ENCODE results near the gene PI4KA.

PI4KA gene

DNA sequence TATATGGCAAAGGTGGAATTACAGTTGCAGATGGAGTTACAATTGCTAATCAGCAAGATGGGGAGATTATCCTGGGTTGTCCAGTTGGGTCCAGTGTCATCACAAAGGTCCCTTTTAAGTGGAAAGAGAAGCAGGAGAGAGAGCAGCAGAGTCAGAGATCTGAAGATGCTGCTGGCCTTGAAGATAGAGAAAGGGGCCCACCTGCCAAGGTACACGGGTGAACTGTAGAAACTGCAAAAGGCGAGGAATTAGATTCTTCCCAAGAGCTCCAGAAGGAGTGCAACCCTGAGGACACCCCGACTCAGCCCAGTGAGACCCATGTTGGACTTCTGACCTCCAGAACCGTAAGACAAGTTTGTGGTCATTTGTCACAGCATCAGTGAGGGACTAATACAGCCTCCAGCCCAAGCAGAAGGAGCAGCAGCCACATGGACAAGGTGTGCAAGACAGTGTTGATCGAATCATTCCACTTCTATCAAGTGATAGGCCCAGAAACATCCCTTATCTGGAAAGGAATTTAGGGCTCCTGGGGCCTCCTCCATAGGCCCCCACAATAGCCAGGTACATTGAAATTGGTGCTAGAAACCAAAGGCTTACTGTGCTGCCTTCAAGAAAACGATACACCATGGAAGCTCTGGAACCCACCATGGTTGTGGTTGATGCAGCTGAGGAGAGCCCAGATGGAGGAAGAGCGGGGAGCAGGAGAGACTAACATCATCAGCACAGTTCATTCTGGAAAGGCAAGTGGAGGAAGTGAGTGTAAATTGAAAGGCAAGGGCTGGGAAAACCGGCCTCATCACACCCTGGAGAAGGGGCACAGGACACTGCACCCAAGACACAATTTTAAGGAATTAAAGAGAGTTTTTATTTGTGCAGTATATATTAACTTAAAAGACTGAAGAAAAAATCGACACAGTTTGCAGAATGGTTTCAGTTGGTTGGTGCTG is 23.5 kb upstream of the PI4KA start:
- DNase-seq: no peak

DNA sequence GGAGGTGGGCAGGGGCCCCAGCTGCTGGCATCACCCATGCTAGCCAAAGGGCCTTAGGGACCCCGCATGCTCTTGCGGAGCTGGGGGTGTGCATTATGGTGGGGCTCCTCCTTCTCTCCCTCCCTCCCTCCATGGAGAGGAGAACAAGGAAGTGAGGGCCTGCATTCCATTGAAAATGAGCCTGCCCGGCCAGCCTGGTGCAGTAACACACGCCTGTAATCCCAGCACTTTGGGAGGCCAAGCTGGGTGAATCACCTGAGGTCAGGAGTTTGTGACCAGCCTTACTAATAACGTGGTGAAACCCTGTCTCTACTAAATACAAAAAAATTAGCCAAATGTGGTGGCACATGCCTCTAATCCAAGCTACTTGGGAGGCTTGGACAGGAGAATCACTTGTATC is 22.6 kb upstream of the PI4KA start:
- DNase-seq: no peak

DNA sequence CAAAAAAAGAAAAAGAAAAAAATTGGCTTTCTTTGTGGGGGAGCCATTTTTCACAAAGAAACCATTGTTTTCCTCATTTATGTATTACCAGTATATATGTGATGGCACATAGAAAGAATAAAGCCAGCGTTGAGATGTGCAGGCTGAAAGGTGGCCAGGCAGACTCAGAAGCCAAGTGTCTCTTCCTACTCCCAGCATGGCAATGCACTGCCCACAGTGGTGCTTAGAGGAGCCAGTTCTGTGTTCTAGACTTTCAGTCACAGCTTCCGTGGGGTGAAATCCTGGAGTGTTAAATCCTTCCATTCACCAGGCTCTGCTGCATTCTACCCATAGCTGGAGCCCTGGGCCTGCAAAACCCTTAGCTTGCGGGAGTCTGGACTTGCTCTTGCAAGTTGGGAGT is 19.1 kb upstream of the PI4KA start:
- DNase-seq: no peak

DNA sequence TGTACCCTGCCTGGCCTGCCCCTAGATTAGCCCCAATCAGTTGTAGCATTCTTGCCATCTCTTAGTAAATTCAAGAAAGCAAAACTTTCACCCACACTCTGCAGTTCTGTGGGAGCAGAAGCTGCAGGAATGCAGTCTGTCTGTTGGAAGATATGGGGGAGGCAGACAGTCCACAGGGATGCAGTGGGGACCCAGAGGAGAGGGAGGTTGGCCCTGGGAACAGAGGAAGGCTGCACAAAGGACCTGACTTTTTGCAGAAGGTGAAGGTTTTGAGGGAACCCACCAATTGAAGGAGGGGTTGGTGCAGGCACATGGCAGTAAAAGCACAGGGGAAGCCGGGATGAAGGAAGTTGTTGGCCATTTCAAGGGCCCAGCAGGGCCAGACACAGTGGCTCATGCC is 16.7 kb upstream of the PI4KA start:
- DNase-seq: no peak

DNA sequence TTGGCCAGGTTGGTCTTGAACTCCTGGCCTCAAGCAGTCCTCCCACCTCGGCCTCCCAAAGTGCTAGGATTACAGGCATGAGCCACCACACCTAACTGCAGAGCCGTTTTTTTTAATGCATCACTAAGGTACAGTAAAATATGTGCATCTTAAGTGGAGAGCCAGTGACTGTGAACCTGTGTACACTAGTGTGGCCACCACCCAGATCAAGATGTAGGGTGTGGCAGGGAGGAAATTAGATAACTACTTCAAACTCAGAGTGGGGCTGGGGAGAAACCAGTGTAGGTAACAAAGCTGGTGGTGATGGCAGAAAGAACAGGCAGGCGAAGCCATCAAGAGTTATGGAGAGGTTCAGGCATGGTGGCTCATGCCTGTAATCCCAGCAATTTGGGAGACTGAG is 14.6 kb upstream of the PI4KA start:
- no peak for DNase-seq

DNA sequence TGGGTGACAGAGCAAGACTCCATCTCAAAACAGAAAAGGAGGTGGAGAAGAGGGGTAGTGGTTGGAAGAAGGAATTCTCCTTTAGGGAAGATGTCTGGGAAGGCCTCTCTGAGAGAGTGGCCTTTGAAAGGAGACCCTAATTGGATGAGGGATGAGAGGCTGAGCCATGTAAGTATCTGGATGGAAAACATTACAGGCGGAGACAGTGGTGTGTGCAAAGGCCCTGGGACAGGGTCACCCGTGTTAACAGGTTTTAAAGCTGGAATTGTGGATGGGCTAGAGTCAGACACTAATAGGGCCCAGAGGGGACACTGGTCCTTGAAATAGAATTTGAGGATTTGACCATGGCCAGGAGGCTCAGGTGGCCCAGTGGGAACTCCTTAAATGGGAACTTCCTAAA is 10.6 kb upstream of the PI4KA start:
- no peak for DNase-seq

DNA sequence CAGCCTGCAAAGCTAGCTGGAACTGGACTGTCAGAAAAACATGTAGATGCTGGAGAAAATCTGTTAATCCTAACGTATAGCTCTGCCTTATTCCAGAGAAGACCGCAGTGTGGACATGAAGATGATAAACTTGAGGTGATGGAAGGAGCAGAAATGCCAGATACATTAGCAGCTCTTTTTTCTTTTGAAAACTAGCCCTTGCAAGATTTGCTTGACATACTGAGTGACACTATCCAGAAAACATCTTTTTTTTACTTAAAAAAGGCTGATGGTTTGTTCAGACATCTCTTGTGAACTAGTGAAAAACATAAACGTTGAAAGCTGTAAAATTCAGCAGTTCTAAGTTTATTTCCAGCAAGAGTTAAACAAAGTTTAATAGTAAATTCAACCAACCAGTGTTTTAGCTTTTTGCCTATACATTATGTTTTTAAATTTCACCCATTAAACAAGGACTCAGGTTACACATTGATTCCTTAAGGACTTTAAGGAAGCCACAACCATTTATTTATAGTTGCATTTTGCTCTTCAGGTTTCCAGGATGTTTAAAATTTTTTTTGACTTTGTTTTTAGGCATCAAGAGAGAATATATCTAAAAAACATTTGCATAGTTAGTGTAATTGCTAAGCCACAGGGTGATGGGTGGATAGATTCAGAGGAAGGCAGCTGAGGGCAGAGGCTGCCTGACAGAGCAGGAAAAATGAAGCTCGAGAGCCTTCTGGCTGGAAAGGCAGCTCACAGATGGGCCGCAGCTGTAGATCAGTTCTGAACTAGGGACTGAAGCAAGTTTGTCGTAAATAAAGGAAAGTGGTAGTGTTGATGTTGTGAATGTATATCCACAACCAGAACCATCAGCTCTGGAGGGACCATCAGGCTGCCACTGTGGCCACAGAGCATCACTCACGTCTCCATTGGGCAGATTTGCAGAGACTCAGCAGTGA is 9.7 kb upstream of the PI4KA start:
- DNase-seq: no peak

DNA sequence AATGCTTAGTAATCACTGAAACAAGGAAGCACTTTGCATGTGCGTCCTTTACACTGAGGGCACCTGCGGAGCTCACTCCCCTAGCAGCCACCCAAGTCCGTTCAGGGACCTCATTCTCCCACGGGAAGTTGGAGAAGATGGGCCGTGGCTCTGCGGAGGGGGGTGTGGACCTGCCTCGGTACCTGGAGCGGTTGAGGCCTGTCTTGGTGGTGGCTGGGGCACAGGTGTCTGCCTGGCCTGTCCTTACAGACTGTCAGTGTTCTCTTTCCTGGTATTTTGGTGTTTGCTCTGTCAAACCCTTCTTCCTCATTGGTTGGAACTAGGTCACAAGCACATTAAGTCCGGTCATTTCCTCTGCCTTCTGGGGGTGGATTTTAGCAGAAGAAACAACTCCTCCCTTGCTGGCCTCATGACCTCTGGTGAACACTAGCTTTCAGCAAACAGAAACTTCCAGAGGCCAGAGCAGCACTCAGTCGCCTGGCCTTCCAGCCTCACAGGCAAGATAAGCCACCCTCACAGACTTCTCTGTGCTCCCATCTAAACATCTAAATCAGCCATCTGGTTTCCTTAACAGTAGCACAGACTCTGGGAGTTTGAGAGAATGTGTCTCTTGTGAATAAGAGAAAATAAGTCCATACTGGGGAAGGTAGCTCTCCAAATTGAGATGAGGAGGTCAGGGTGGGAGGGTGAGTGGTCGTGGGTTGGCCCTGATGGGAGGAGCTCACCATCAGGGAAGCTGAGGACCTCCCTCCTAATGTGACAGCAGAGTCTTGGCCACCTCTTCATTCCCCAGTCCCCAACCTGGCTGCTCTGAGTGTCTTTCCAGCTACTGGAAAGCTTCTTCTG is 8.8 kb upstream of the PI4KA start:
- DNase-seq: no peak

DNA sequence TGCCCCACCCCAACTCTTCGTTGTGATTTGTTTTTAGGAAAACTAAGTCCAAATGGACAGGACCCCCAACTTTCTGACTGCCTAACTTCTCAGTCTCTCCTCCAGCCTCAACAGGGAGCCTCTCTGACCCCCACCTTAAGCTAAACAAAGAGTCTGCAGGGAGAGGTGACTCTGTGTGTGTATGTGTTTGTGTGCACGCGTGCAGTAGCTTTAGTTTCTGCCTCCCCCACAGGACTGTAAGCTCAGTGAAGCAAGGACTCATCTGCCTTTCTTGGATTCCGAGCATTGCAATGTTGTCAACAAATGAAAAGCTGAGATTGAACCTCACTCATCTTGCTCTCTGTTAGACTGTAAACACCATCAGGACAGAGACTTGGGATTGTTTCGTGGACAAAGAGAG is 8.1 kb upstream of the PI4KA start:
- DNase-seq: no peak

DNA sequence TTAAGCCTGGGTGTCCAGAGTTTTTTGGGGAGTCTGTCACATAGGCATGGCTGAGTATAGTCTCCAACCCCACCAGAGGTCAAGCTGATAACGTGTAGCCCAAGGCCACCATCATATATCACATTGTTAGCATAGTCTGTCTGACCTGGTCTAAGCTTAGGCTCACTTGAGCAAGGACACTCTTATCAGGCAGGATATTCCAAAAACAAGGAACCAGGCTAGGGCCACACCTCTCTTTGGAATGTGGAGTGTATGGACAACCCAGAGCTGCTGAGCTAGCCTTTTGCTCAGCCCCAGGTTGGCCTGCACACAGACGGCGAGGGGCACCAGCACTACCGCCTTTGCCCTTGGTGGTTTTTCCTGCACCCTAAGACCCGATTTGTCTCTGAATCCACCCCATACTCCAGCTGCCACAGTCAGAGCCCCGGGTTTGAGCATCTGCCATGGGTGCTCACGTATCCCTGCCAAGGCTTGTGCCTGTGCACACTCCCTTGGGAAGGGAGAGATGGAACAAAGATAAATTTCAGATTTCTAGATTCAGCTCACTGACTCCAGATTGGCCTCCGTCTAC is 7.3 kb upstream of the PI4KA start:
- no peak for DNase-seq

DNA sequence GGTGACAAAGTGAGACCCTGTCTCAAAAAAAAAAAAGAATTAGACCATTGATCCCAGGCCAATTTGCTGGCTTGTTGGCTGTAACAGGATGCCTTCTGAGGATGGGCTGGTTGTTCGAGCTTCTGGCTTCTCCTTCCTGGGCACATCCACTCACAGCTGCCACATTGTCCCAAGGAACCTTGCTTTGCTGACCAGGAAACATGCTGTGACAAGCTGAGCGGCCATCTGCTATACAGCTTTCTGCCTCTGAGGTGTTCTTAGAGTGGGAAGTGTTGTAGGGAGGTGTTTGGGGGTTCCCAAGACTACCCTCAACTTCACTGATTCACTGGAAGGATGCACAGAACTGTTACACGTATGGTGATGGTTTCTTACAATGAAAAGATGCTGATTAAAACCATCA is 6.7 kb upstream of the PI4KA start:
- no peak for DNase-seq

DNA sequence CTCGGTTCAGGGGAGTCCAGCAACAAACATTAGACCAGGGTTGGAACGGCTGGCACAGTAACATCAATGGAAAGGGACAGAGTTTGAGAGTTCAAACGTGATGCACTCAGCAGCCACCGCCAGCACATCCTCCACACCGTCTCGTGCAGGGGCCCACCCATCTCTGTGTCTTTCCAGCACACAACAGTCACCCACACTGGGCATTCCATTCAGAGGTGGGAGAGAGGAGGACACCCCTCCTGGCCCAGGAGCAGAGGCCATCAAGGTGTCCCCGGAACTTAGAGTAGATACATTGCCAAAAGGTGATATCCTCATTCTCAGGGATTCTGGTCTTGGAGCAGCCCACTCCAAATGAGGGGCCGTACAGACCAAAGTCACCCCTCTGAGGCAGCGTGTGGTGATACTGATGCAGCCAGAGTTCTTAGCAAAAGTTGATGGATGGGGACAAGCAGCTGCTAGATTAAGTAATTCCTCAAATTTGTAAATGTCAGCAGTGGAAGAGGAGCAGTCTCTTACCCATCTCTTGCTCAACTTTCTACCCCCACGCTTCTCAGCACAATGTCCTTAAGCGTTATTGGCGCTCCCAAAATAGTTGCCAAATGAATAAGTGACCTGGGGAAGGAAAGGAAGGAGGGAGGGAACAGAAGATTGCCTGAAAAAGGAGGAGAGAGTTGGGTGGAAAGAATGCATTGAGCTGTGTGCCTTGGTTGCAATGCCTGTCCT is 5.7 kb upstream of the PI4KA start:
- DNase-seq: no peak

DNA sequence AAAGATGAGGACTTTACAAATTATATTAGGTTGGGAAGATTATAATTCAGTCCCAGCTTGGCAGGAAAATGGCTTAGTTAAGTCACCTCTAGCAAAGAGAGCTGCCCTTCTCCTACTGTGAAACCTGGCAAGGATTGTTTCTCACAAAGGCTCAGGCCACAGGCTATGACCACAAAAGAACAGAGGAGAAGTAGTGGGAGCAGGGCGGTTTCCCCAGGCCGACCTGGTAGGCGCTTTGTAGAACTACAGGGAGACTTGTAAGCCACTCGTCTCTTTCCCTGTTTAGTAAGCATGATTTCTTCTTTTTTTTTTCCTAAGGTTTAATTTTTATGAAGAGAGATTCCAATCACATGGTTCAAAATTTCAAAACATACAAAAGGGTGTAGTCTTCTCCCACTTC is 4.8 kb upstream of the PI4KA start:
- DNase-seq: no peak

DNA sequence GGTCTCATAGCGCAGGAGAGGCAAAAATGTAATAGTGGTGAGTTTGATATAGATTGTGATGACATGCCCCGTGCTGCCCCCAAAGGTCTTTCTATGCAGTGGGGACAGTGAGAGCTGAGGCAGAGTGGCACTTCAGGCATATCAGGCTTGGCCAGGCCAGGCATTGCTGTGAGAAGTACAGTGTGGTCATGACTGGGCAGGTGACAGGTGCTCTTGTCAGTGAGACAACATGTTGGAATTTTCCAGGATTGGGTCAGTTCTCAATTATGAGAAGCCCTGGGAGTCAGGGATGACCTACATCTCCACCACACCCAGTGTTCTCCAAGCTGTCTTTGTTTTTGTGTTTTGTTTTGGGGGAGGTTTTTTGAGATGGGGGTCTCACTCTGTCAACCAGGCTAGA is 3.9 kb upstream of the PI4KA start:
- DNase-seq: no peak

DNA sequence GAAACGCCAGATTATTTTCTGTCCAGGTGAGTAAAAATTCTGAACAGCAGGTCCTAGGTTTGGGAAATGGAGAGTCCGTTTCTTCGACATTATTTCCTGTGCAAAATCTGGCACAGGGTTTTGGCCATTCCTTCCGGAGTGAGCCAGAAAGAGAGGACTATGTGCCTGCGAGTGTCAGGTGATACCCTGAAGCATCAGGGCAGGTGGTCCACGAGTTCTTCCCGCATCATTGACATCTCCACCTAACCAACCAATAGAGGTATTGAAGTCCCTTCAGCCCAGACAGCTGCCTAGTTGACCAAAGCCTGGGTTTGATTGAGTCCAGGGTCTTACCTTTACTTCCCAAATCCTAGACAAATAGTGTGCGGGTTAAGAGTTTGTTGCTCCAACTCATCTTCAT is 1.0 kb upstream of the PI4KA start:
- no peak for DNase-seq

DNA sequence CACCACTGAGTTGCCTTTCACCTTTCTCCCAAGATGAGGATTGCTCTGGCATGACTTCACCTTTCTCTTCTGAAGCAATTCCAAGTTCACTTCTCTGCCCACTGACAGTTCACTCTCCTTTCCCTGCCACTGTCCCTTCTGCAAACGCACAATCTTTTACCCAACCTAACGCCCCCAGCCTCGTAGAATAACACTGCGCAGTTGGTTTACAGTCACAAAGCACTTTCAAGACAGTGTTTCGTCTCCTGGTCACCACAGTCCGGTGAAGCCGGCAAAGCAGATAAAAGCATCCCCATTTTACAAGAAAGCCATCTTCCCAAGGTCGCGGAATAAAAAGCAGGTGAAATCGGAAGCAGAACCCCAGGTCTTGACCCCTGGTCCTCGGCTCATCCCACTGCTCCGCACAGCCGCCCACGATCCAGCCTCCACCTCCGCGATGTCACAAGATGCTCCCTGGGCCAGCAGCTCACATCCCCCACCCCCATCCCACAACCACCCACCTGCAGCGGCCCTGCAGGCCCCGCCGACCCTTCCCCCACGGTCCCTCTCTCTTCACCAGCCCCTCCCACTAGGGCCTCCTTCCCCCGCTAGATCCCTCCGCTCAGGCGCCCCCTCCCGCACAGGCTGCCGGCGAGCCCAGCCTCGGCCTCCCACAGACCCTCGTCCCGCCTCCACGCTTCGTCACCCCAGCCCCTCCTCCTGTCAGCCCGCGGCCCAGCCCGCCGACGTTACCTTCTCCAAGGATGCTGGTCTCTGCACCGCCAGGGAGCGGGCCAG is 585 bp downstream of the PI4KA start:
- peak; percentile 90 for DNase-seq

DNA sequence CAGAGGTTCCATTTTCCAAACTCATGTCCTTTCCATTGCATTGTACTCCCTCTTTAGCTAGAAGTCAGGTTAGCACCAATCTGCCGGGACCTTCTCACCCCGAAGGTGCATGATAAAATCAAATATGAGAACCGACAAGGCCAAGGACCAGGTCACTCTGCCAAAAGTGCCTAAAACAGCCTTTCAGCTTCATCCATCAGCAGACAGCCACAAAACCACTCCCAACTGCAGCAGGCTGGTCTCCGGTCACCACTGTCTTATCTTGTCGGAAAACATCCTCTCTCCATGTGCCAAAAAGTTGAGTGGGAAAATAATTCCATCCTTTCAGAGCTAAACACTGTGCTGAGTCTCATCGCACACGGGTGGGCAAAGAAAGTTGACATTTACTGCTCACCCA is 1.4 kb downstream of the PI4KA start:
- DNase-seq: no peak

DNA sequence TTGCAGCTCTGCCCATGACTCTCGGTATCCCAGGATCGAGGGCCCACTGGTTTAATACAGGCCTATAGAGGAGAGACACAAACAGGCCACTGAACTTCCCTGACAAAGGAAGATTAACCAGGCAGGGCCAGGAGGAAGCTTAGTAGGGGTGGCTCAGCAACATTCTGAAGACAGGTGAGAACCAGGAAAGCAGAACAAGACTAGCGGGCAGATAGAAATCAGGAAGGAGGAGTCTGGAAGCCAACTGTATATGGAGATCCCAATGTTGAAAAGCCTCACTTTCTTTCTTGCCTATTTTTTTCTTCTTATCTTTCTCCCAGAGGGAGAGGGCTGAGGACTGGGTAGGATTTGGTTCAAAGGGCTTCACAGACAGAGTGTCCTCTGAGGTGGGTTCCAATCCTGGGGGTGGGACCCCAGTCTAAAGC is 5.4 kb downstream of the PI4KA start:
- no peak for DNase-seq

DNA sequence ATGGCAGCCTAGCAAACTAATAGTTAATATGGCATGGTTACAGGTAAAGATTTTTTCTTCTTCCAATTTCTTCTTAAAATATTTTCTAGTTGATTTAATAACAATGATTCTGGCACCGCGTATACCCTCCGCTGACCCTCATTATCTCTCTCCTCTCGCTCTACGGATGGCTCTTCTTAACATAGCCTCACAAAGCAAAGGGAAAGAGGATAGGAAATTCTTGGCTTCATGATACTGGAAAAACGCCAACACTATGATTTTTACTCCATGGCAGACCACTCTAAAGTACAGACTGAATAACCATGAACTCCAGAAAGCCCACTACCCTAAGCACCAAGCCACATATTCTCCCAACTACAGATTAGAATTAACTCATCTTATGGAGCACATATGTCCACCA is 6.1 kb downstream of the PI4KA start:
- no peak for DNase-seq

DNA sequence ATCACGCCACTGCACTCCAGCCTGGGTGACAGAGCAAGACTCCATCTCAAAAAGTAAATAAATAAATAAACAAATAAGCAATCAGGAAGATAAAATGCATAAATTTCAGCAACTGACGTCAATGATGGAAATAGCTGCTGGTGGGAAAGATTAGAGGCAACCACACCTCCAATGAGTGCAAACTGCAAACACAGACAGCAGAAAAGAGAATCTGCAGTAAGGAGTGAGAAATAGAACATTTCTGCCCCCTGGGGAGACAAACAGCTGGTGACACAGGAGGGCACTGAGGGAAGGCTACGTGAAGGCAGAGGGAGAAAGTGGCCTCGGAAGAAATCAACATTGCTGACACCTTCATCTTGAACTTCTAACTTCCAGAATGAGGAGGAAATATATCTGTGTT is 6.5 kb downstream of the PI4KA start:
- DNase-seq: no peak

DNA sequence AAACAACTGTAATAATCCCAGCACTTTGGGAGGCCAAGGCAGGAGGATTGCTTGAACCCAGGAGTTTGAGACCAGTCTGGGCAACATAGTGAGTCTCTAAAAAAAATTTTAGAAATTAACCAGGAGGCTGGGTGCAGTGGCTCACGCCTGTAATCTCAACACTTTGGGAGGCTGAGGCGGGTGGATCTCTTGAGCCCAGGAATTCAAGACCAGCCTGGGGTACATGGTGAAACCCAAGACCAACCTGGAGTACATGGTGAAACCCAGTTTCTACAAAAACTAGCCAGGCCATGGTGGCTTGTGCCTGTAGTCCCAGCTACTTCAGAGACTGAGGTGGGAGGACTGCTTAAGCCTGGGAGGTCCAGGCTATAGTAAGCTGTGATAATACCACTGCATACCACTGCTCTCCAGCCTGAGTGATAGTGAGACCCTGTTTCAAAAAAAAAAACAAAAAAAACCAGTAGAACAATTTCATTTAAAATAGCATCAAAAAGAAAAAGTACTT is 11.2 kb downstream of the PI4KA start:
- DNase-seq: no peak
